Activated CD8-positive, alpha-beta memory T cell treated with anti-CD3 and anti-CD28 coated beads, Interleukin-2, amount 50 U/mL, for 24 hours (primary cell): ENCODE results near the gene PLD6.
"Not testable (repeated sequence)": the region's sequence is repeated elsewhere in the genome, so short reads cannot be mapped to it uniquely, and the experiment has no call there.

Experiments used
- DNase-seq: peaks from one replicate; pipeline ENCODE4 v3.0.0-alpha.2; 2020; ENCODE audit errors: extremely low read depth

Gene PLD6

GRCh38 chr17:17201271-17201670 is 4.9 kb downstream of the PLD6 start:
- DNase-seq, result no peak

GRCh38 chr17:17200831-17201230 is 5.3 kb downstream of the PLD6 start:
- DNase-seq, result no peak

GRCh38 chr17:17200311-17200710 is 5.8 kb downstream of the PLD6 start:
- DNase-seq, result no peak

- DNase-seq, result no peak
Measured at GRCh38 chr17:17198281-17198680, 7.9 kb downstream of the PLD6 start.

GRCh38 chr17:17196776-17197175 is 9.4 kb downstream of the PLD6 start:
- DNase-seq, result no peak

GRCh38 chr17:17195466-17195865 is 10.7 kb downstream of the PLD6 start:
- DNase-seq, result not testable (repeated sequence)

- DNase-seq, result no peak
Measured at GRCh38 chr17:17191961-17192381, 14.2 kb downstream of the PLD6 start.

- no peak for DNase-seq
Measured at GRCh38 chr17:17191346-17191792, 14.8 kb downstream of the PLD6 start.

- no peak for DNase-seq
Measured at GRCh38 chr17:17190188-17190587, 15.9 kb downstream of the PLD6 start.

GRCh38 chr17:17189559-17189958 is 16.6 kb downstream of the PLD6 start:
- DNase-seq, result no peak

GRCh38 chr17:17188586-17188985 is 17.5 kb downstream of the PLD6 start:
- no peak for DNase-seq

GRCh38 chr17:17186551-17187505 is 19.3 kb downstream of the PLD6 start:
- DNase-seq, result no peak

GRCh38 chr17:17186051-17186450 is 20.1 kb downstream of the PLD6 start:
- peak; percentile 15 for DNase-seq

- DNase-seq, result not testable (repeated sequence)
Measured at GRCh38 chr17:17184985-17185757, 21.0 kb downstream of the PLD6 start.

GRCh38 chr17:17183744-17184143 is 22.4 kb downstream of the PLD6 start:
- no peak for DNase-seq

- no peak for DNase-seq
Measured at GRCh38 chr17:17182598-17183136, 23.5 kb downstream of the PLD6 start.

GRCh38 chr17:17181666-17182597 is 24.2 kb downstream of the PLD6 start:
- no peak for DNase-seq

GRCh38 chr17:17180741-17181525 is 25.2 kb downstream of the PLD6 start:
- DNase-seq, result no peak

- no peak for DNase-seq
Measured at GRCh38 chr17:17180141-17180603, 26.0 kb downstream of the PLD6 start.

- no peak for DNase-seq
Measured at GRCh38 chr17:17179371-17179827, 26.7 kb downstream of the PLD6 start.
